CD14-positive monocyte (primary cell): ENCODE data around the gene PDE6H. TPM values are rescaled to one million over a fixed set of nuclear protein-coding genes. Genes with fewer than 3 reads are reported as not detected.

ENCODE experiments used
- DNase-seq, 3 donors: peaks; one replicate each; pipeline ENCODE4 v3.0.0-alpha.2; 2011 to 2022
- H2AFZ ChIP-seq: 2 replicates; pipeline ENCODE4 v1.6.0; 2012; ENCODE audit warnings: mild to moderate bottlenecking, low read depth, low read length, inconsistent platforms; ENCODE audit not compliant: insufficient read depth, poor library complexity, severe bottlenecking
- H3K27ac ChIP-seq, 2 donors: 1 replicate in 1 of 2; 2 replicates in 1 of 2; pipeline ENCODE4 v1.5.1; 2012 to 2013; ENCODE audit warnings: low read length in 2 of 2, control low read depth in 1 of 2, inconsistent platforms in 1 of 2, low read depth in 1 of 2, mild to moderate bottlenecking in 1 of 2
- H3K27me3 ChIP-seq, 2 donors: one replicate each; pipeline versions ENCODE4 v1.6.0 to v1.6.1; 2011 to 2013; ENCODE audit warnings: low read length in 2 of 2; ENCODE audit not compliant: control insufficient read depth in 2 of 2, insufficient read depth in 2 of 2
- H3K36me3 ChIP-seq, 2 donors: replicated peaks in 1 of 2; 1 replicate in 1 of 2; 2 replicates in 1 of 2; pipeline versions ENCODE4 v1.5.1 to v1.6.1; 2012 to 2013; ENCODE audit warnings: low read length in 2 of 2, control low read depth in 1 of 2, inconsistent platforms in 1 of 2, mild to moderate bottlenecking in 1 of 2; ENCODE audit not compliant: insufficient read depth in 2 of 2, control insufficient read depth in 1 of 2
- H3K4me1 ChIP-seq, 2 donors: 1 replicate in 1 of 2; 2 replicates in 1 of 2; pipeline versions ENCODE4 v1.5.1 to v1.6.1; 2012 to 2013; ENCODE audit warnings: low read length in 2 of 2, control low read depth in 1 of 2, inconsistent platforms in 1 of 2, mild to moderate bottlenecking in 1 of 2, moderate library complexity in 1 of 2; ENCODE audit not compliant: insufficient read depth in 2 of 2, control insufficient read depth in 1 of 2
- H3K4me2 ChIP-seq: replicated peaks from 2 replicates; pipeline ENCODE3; 2012; ENCODE audit warnings: low read length, moderate library complexity, mild to moderate bottlenecking; ENCODE audit not compliant: poor library complexity, severe bottlenecking; ENCODE audit errors: extremely low read depth
- H3K4me3 ChIP-seq, 3 experiments: fragments of 200-600 bp in 1 of 3; sonication (generic) in 1 of 3; replicated peaks in 1 of 3; 1 replicate in 2 of 3; 2 replicates in 1 of 3; pipeline ENCODE4 v1.5.1; 2011 to 2013; ENCODE audit warnings: low read length in 3 of 3, mild to moderate bottlenecking in 3 of 3, control low read depth in 2 of 3, low read depth in 2 of 3, inconsistent platforms in 1 of 3, moderate library complexity in 1 of 3
- H3K79me2 ChIP-seq: 2 replicates; pipeline ENCODE4 v1.6.0; 2012; ENCODE audit warnings: mild to moderate bottlenecking, control low read depth, inconsistent platforms, low read length, moderate library complexity; ENCODE audit not compliant: insufficient read depth
- H3K9ac ChIP-seq: 2 replicates; pipeline ENCODE4 v1.6.0; 2017; ENCODE audit warnings: low read length, mild to moderate bottlenecking; ENCODE audit not compliant: insufficient read depth, poor library complexity, severe bottlenecking
- H3K9me3 ChIP-seq, 2 donors: replicated peaks in 1 of 2; 1 replicate in 1 of 2; 2 replicates in 1 of 2; pipeline versions ENCODE4 v1.5.1 to v1.6.1; 2012 to 2013; ENCODE audit warnings: low read length in 2 of 2, control low read depth in 1 of 2; ENCODE audit not compliant: control insufficient read depth in 1 of 2, insufficient read depth in 1 of 2
- H4K20me1 ChIP-seq: 2 replicates; pipeline ENCODE4 v1.6.0; 2012; ENCODE audit warnings: mild to moderate bottlenecking, low read length, control low read depth, moderate library complexity; ENCODE audit not compliant: insufficient read depth
- H3K27ac Mint-ChIP-seq, 7 donors: one replicate each; pipeline ENCODE4 v1.8.0; 2020; ENCODE audit warnings: mild to moderate bottlenecking in 7 of 7, mixed read lengths in 7 of 7, moderate library complexity in 6 of 7, inconsistent platforms in 2 of 7
- H3K27me3 Mint-ChIP-seq, 3 donors: one replicate each; pipeline ENCODE4 v1.8.0; 2021 to 2022; ENCODE audit warnings: low read depth in 3 of 3, mild to moderate bottlenecking in 3 of 3, mixed read lengths in 3 of 3, moderate library complexity in 3 of 3, inconsistent platforms in 1 of 3
- H3K36me3 Mint-ChIP-seq, 2 donors: one replicate each; pipeline ENCODE4 v1.8.0; 2020; ENCODE audit warnings: mixed read lengths in 2 of 2, inconsistent platforms in 1 of 2, mild to moderate bottlenecking in 1 of 2
- H3K4me1 Mint-ChIP-seq: one replicate; pipeline ENCODE4 v1.8.0; 2020; ENCODE audit warnings: mild to moderate bottlenecking, mixed read lengths
- H3K4me3 Mint-ChIP-seq, 2 donors: one replicate each; pipeline ENCODE4 v1.8.0; 2020; ENCODE audit warnings: mild to moderate bottlenecking in 2 of 2, mixed read lengths in 2 of 2, moderate library complexity in 1 of 2
- H3K9me3 Mint-ChIP-seq, 7 donors: one replicate each; pipeline ENCODE4 v1.8.0; 2020 to 2022; ENCODE audit warnings: mixed read lengths in 7 of 7, mild to moderate bottlenecking in 6 of 7, moderate library complexity in 6 of 7, inconsistent platforms in 2 of 7
- WGBS: methylation state at CpG from one replicate; pipeline ENCODE4 v1.1.5; 2013; ENCODE audit warnings: missing lambda C conversion rate; ENCODE audit not compliant: insufficient coverage; 5-methylcytosine and 5-hydroxymethylcytosine counted together
- intact Hi-C, 2 donors: fragments of 100-400 bp; cut with micrococcal nuclease; formaldehyde crosslinking; loops; one replicate each; pipeline versions ENCODE4 v1.15.0 to v1.15.1; 2023
- polyA plus RNA-seq, 3 donors: library from polyadenylated mRNA; depleted of rRNA in 1 of 3; unstranded in 2 of 3; stranded (reverse) in 1 of 3; fragments of 300-500 nt in 2 of 3; fragments of >200 nt in 1 of 3; fragmentation: Illumina TruSeq in 2 of 3; gene quantifications; 1 replicate in 2 of 3; 2 replicates in 1 of 3; pipeline ENCODE4 v1.2.3, GENCODE V29; 2012 to 2021
- TF ChIP-seq, protein P1 (sequence below): fragments of 200-600 bp; IDR thresholded peaks from one replicate; pipeline ENCODE4 v1.8.0; 2022; ENCODE audit warnings: antibody characterized with exemption, mild to moderate bottlenecking

The PDE6H gene
- polyA plus RNA-seq, 3 donors, result 0.33 to 0.56 TPM; not detected in 1

DNA sequence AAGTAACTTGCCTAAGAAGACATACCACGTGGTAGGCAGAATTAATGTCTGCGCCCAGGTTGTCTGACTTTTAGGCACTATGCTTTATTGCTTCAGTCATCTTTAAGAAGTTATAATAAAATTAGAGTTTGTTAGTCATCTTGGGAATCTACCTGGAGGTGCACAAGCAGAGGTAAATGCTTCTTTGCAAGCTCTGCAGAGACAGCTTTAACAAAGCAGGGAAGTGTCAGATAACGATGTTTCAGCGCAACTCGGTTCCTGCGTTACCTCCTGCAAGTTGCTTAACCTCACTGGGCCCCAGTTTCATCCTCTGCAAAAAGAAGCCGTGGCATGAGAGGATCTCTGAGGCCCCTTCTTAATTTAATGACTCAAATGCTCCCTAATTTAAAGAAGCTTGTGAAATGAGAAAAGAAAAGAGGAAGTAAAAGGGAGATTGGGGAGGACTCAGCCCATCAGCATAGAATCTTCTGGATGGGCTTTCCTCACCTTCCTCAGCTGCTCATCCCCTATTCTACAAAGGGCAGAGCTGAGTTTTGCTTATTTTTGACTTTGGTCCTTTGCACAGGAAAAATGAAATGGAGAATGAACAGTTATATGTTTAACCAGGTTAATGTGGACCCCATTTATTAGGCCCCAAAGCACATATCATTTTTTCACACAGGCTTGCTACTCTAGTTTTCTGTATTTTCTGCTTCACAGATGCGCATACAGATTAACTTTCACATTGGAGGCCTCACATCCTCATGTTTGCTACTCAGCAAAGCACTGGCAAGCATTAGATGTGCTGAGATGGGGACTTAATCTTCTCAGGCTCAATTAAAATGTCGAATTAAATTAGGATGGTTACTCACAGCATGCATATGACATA lies 16.6 kb upstream of the PDE6H start:
- no peaks in the 10 kb centered on the region for H3K27me3 ChIP-seq
- H3K4me3 Mint-ChIP-seq, result peak overlapping the region; percentile 4 to 26
- peaks cover 0 to 5% (median 0%) of the 10 kb centered on the region in 7 donors for H3K9me3 Mint-ChIP-seq
- H3K4me2 ChIP-seq, result peak overlapping the region; percentile 97
- H3K36me3 ChIP-seq, result no peaks in the 10 kb centered on the region
- DNase-seq, result peak; percentile 75 to 88 (median 87)
- 8% methylated on average over 5 of the region's 9 CpGs for whole genome bisulfite sequencing
- intact Hi-C loops, result loop anchor here in 1 of 2 donors (10.0 kb wide), 2 partner anchors 391 to 749 kb away; partner anchors contain the start of gene PLBD1
- H3K36me3 Mint-ChIP-seq, result peaks cover 16 to 32% of the 10 kb centered on the region in 2 donors
- H3K27ac ChIP-seq, result peak overlapping the region; percentile 11 to 96
- peaks cover 86% of the 10 kb centered on the region for H3K4me1 Mint-ChIP-seq
- H3K9ac ChIP-seq, result no peak overlapping the region
- TF ChIP-seq, protein P1, sequence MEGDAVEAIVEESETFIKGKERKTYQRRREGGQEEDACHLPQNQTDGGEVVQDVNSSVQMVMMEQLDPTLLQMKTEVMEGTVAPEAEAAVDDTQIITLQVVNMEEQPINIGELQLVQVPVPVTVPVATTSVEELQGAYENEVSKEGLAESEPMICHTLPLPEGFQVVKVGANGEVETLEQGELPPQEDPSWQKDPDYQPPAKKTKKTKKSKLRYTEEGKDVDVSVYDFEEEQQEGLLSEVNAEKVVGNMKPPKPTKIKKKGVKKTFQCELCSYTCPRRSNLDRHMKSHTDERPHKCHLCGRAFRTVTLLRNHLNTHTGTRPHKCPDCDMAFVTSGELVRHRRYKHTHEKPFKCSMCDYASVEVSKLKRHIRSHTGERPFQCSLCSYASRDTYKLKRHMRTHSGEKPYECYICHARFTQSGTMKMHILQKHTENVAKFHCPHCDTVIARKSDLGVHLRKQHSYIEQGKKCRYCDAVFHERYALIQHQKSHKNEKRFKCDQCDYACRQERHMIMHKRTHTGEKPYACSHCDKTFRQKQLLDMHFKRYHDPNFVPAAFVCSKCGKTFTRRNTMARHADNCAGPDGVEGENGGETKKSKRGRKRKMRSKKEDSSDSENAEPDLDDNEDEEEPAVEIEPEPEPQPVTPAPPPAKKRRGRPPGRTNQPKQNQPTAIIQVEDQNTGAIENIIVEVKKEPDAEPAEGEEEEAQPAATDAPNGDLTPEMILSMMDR, result no peak
- peak overlapping the region in 2 of 3 experiments; percentile 18 to 95 for H3K4me3 ChIP-seq
- H3K4me1 ChIP-seq, result peaks cover 88 to 94% of the 10 kb centered on the region in 2 donors
- peaks cover 100% of the 10 kb centered on the region for H3K79me2 ChIP-seq
- no peak overlapping the region for H2AFZ ChIP-seq
- H4K20me1 ChIP-seq, result peaks cover 94% of the 10 kb centered on the region
- H3K27ac Mint-ChIP-seq, result peak overlapping the region; percentile 90 to 99 (median 97)
- no peaks in the 10 kb centered on the region for H3K9me3 ChIP-seq
- H3K27me3 Mint-ChIP-seq, result no peaks in the 10 kb centered on the region

DNA sequence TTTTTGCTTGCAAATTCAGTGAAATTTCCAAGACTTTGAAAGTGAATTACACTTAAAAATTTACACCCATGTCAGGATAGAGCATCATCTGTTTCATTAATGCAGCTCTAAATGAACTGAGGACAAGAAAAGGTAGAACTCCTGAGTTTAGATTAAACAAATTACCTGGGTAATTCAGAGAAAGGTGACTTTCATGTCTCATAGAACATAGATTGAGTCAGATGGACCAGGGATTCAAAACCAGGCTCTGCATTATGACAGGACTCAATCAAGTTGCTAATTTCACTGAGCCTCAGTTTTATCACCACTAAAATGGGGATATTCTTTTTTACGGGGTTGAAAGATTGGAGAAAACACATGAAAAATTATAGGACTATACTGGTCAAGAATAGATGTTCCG lies 15.9 kb upstream of the PDE6H start:
- H3K4me2 ChIP-seq, result peak overlapping the region; percentile 97
- Mint-ChIP-seq H3K4me3 (peak overlapping the region in 1 of 2 donors; percentile 26), H3K27ac (peak overlapping the region; percentile 90 to 99 (median 97)), H3K27me3 (no peaks in the 10 kb centered on the region), H3K4me1 (peaks cover 86% of the 10 kb centered on the region), H3K36me3 (peaks cover 16 to 25% of the 10 kb centered on the region in 2 donors), H3K9me3 (peaks cover 0 to 5% (median 0%) of the 10 kb centered on the region in 7 donors)
- H4K20me1 ChIP-seq, result peaks cover 87% of the 10 kb centered on the region
- H3K9me3 ChIP-seq, result no peaks in the 10 kb centered on the region
- TF ChIP-seq, protein P1, result no peak
- H3K27ac ChIP-seq, result peak overlapping the region; percentile 88 to 96
- H3K36me3 ChIP-seq, result no peaks in the 10 kb centered on the region
- H3K79me2 ChIP-seq, result peaks cover 96% of the 10 kb centered on the region
- WGBS, result no CpG with 5 or more reads among the region's 2 CpGs
- H3K4me1 ChIP-seq, result peaks cover 86 to 92% of the 10 kb centered on the region in 2 donors
- H3K27me3 ChIP-seq, result no peaks in the 10 kb centered on the region
- DNase-seq, result no peak
- no peak overlapping the region for H2AFZ ChIP-seq
- no peak overlapping the region for H3K9ac ChIP-seq
- intact Hi-C loops, result loop anchor here in 1 of 2 donors (10.0 kb wide), 2 partner anchors 392 to 748 kb away; partner anchors contain the start of gene PLBD1
- peak overlapping the region in 2 of 3 experiments; percentile 2 to 95 for H3K4me3 ChIP-seq
